Thoracic aorta (tissue), 2 donors: Measurements from ENCODE around the gene CFAP97D1. TPM values are rescaled to one million over a fixed set of nuclear protein-coding genes. Genes with fewer than 3 reads are reported as not detected.

Source experiments
- ATAC-seq: fragments of 150-250 bp; one replicate; pipeline ENCODE4 v1.8.0; 2017; ENCODE audit warnings: low read depth; ENCODE audit not compliant: insufficient number of reproducible peaks, low FRiP score
- DNase-seq: peaks from one replicate; pipeline ENCODE4 v3.0.0-alpha.2; 2020; ENCODE audit warnings: low spot score
- H3K27ac ChIP-seq, 2 donors: fragments of 200-600 bp; sonication (generic); 1 replicate in 1 of 2; 2 replicates in 1 of 2; pipeline ENCODE4 v1.5.1; 2016; ENCODE audit warnings: mild to moderate bottlenecking in 2 of 2, moderate library complexity in 2 of 2
- H3K27me3 ChIP-seq: fragments of 200-600 bp; sonication (generic); replicated peaks from 2 replicates; pipeline ENCODE4 v1.6.0; 2016; ENCODE audit warnings: mild to moderate bottlenecking; ENCODE audit not compliant: insufficient read depth
- H3K36me3 ChIP-seq: fragments of 200-600 bp; sonication (generic); one replicate; pipeline ENCODE4 v1.5.1; 2016
- H3K4me1 ChIP-seq, 2 donors: fragments of 200-600 bp; sonication (generic); 1 replicate in 1 of 2; 2 replicates in 1 of 2; pipeline versions ENCODE4 v1.5.1 to v1.6.0; 2016; ENCODE audit warnings: low read depth in 2 of 2, mild to moderate bottlenecking in 1 of 2; ENCODE audit not compliant: control insufficient read depth in 1 of 2
- H3K4me3 ChIP-seq: fragments of 200-600 bp; sonication (generic); 2 replicates; pipeline ENCODE4 v1.5.1; 2016; ENCODE audit warnings: mild to moderate bottlenecking
- H3K9me3 ChIP-seq: fragments of 200-600 bp; sonication (generic); 2 replicates; pipeline ENCODE4 v1.5.1; 2016
- CTCF ChIP-seq: fragments of 200-600 bp; sonication (generic); IDR thresholded peaks from one replicate; pipeline ENCODE4 v1.5.1; 2019; ENCODE audit warnings: antibody characterized with exemption
- total RNA-seq, 2 donors: library from RNA; depleted of rRNA; stranded (reverse); fragments of >200 nt; gene quantifications; one replicate each; pipeline versions ENCODE4 v1.1.0 to v1.2.3, GENCODE V29; 2016

CFAP97D1 gene
- total RNA-seq, 2 donors from 2014 or later = not detected

GRCh38 chr17:43758086-43758485 is 22.1 kb upstream of the CFAP97D1 start:
- H3K27ac ChIP-seq = peak overlapping the region; percentile 63 to 65
- H3K4me1 ChIP-seq = peaks cover 14 to 81% of the 10 kb centered on the region in 2 donors
- H3K9me3 ChIP-seq = no peaks in the 10 kb centered on the region
- H3K27me3 ChIP-seq = no peaks in the 10 kb centered on the region
- H3K36me3 ChIP-seq = no peaks in the 10 kb centered on the region
- no peak for TF ChIP-seq CTCF
- peak overlapping the region; percentile 47 for H3K4me3 ChIP-seq
- DNase-seq (no peak), ATAC-seq (no peak)

- DNase-seq (no peak), ATAC-seq (no peak)
- Histone ChIP-seq H3K27ac (peak within 1 kb of the TSS; percentile 63 to 65), H3K36me3 (no peaks in the 10 kb centered on the region), H3K9me3 (no peaks in the 10 kb centered on the region), H3K27me3 (no peaks in the 10 kb centered on the region), H3K4me1 (peaks cover 14 to 81% of the 10 kb centered on the region in 2 donors), H3K4me3 (peak within 1 kb of the TSS; percentile 47)
- no peak for TF ChIP-seq CTCF
Observed at GRCh38 chr17:43758497-43759174, 21.6 kb upstream of the CFAP97D1 start, which contains the start of gene SOST. SOST (minus strand) TSS chr17:43758791; CDS start chr17:43758741, 50 bp downstream.

- no peak for TF ChIP-seq CTCF
- no peak for DNase-seq
- Histone ChIP-seq H3K4me3 (no peak overlapping the region), H3K27me3 (no peaks in the 10 kb centered on the region), H3K9me3 (no peaks in the 10 kb centered on the region), H3K27ac (peak overlapping the region; percentile 63 to 65), H3K36me3 (no peaks in the 10 kb centered on the region), H3K4me1 (peaks cover 17 to 84% of the 10 kb centered on the region in 2 donors)
- no peak for ATAC-seq
Observed at GRCh38 chr17:43759836-43760235, 20.4 kb upstream of the CFAP97D1 start.

- H3K27ac ChIP-seq = peak overlapping the region; percentile 41 to 67
- TF ChIP-seq CTCF = peak; percentile 97
- no peaks in the 10 kb centered on the region for H3K9me3 ChIP-seq
- peak; percentile 75 for DNase-seq
- H3K4me1 ChIP-seq = peaks cover 11 to 81% of the 10 kb centered on the region in 2 donors
- peak; percentile 58 for ATAC-seq
- no peaks in the 10 kb centered on the region for H3K36me3 ChIP-seq
- no peaks in the 10 kb centered on the region for H3K27me3 ChIP-seq
- H3K4me3 ChIP-seq = no peak overlapping the region
Observed at GRCh38 chr17:43760254-43760852, 19.9 kb upstream of the CFAP97D1 start.

GRCh38 chr17:43766413-43767052 is 13.7 kb upstream of the CFAP97D1 start:
- Histone ChIP-seq H3K27me3 (no peaks in the 10 kb centered on the region), H3K4me1 (peaks cover 3 to 36% of the 10 kb centered on the region in 2 donors), H3K9me3 (no peaks in the 10 kb centered on the region), H3K27ac (peak overlapping the region; percentile 41 to 53), H3K36me3 (peaks cover 30% of the 10 kb centered on the region), H3K4me3 (no peak overlapping the region)
- DNase-seq (no peak), ATAC-seq (no peak)
- peak; percentile 87 for TF ChIP-seq CTCF
